ENCODE measurements around the gene SLC12A4. TPM values are rescaled to one million over a fixed set of nuclear protein-coding genes. Genes with fewer than 3 reads are reported as not detected.

Gene SLC12A4
- total and polyA plus RNA-seq, 8 donors, result 5.7 to 136 (median 20.1) TPM

- peak overlapping the region in 3 of 5 donors; percentile 94 to 99 (median 97) for H3K27ac ChIP-seq
- peak overlapping the region; percentile 75 to 89 (median 88) for H3K4me3 ChIP-seq
- peaks cover 8 to 56% (median 44%) of the 10 kb centered on the region in 4 donors for H3K36me3 ChIP-seq
- H3K27me3 ChIP-seq, result no peaks in the 10 kb centered on the region
- no peak for DNase-seq
- TF ChIP-seq CTCF (IDR thresholded peaks at IDR 0.05), result no peak
- no peak for TF ChIP-seq POLR2AphosphoS5 (IDR thresholded peaks at IDR 0.05)
- TF ChIP-seq POLR2A (IDR thresholded peaks at IDR 0.05), result no peak
- TF ChIP-seq EP300 (IDR thresholded peaks at IDR 0.05), result no peak
- peaks cover 23 to 29% (median 27%) of the 10 kb centered on the region in 4 donors for H3K4me1 ChIP-seq
- H3K9me3 ChIP-seq, result no peaks in the 10 kb centered on the region
- WGBS, 5 donors, result 59 to 77% (median 69%) methylated on average over 13 of the region's 13 CpGs
- intact Hi-C loops (cut with DNase I; ENCODE audit: low total_unique reads), result loop anchor here (10.0 kb wide), 1 partner anchor 110 kb away; no protein-coding TSS in a partner anchor
These were observed 33.9 kb downstream of the SLC12A4 start for GRCh38 chr16:67934306-67935100.

GRCh38 chr16:67933805-67934204 lies 34.6 kb downstream of the SLC12A4 start:
- TF ChIP-seq POLR2A (IDR thresholded peaks at IDR 0.05) (no peak), CTCF (IDR thresholded peaks at IDR 0.05) (no peak), EP300 (IDR thresholded peaks at IDR 0.05) (no peak), POLR2AphosphoS5 (IDR thresholded peaks at IDR 0.05) (no peak)
- H3K27ac ChIP-seq, result no peak overlapping the region
- intact Hi-C loops (cut with DNase I; ENCODE audit: low total_unique reads), result loop anchor here (10.0 kb wide), 1 partner anchor 109 kb away; no protein-coding TSS in a partner anchor
- peaks cover 23 to 28% (median 27%) of the 10 kb centered on the region in 4 donors for H3K4me1 ChIP-seq
- H3K4me3 ChIP-seq, result no peak overlapping the region
- 78 to 88% (median 85%) methylated on average over 7 of the region's 7 CpGs for WGBS, 5 donors
- no peaks in the 10 kb centered on the region for H3K27me3 ChIP-seq
- no peak for DNase-seq
- no peaks in the 10 kb centered on the region for H3K9me3 ChIP-seq
- peaks cover 8 to 62% (median 50%) of the 10 kb centered on the region in 4 donors for H3K36me3 ChIP-seq

- DNase-seq, result no peak
- no peak for TF ChIP-seq CTCF (IDR thresholded peaks at IDR 0.05)
- TF ChIP-seq POLR2A (IDR thresholded peaks at IDR 0.05), result no peak
- TF ChIP-seq POLR2AphosphoS5 (IDR thresholded peaks at IDR 0.05), result no peak
- TF ChIP-seq EP300 (IDR thresholded peaks at IDR 0.05), result no peak
- H3K4me1 ChIP-seq, result peaks cover 21 to 29% (median 25%) of the 10 kb centered on the region in 4 donors
- intact Hi-C loops (cut with DNase I; ENCODE audit: low total_unique reads), result loop anchor here (10.0 kb wide), 1 partner anchor 108 kb away; no protein-coding TSS in a partner anchor
- H3K27ac ChIP-seq, result no peak overlapping the region
- H3K9me3 ChIP-seq, result no peaks in the 10 kb centered on the region
- peaks cover 13 to 73% (median 63%) of the 10 kb centered on the region in 4 donors for H3K36me3 ChIP-seq
- 82 to 96% (median 91%) methylated on average over 4 of the region's 4 CpGs for WGBS, 5 donors
- no peaks in the 10 kb centered on the region for H3K27me3 ChIP-seq
- no peak overlapping the region for H3K4me3 ChIP-seq
These were observed 36.0 kb downstream of the SLC12A4 start for GRCh38 chr16:67932462-67932840.

GRCh38 chr16:67931712-67932461 lies 36.5 kb downstream of the SLC12A4 start, which contains the start of gene CTRL:
Gene CTRL, minus strand, starts transcription at chr16:67931862. Its CDS starts 10 bp downstream, at chr16:67931852.
- Histone ChIP-seq H3K36me3 (peaks cover 15 to 79% (median 68%) of the 10 kb centered on the region in 4 donors), H3K4me3 (no peak within 1 kb of the TSS), H3K4me1 (peaks cover 16 to 24% (median 19%) of the 10 kb centered on the region in 4 donors), H3K27ac (no peak within 1 kb of the TSS), H3K9me3 (no peaks in the 10 kb centered on the region), H3K27me3 (no peaks in the 10 kb centered on the region)
- WGBS, 5 donors, result 69 to 85% (median 76%) methylated on average over 12 to 15 of the region's 15 CpGs
- intact Hi-C loops (cut with DNase I; ENCODE audit: low total_unique reads), result loop anchor here (10.0 kb wide), 1 partner anchor 107 kb away; no protein-coding TSS in a partner anchor
- DNase-seq, result no peak
- no peak for TF ChIP-seq CTCF (IDR thresholded peaks at IDR 0.05)
- no peak for TF ChIP-seq POLR2A (IDR thresholded peaks at IDR 0.05)
- TF ChIP-seq EP300 (IDR thresholded peaks at IDR 0.05), result no peak
- no peak for TF ChIP-seq POLR2AphosphoS5 (IDR thresholded peaks at IDR 0.05)

Data from stomach (tissue), 9 donors.